ENCODE results near the gene DNAI1. TPM values are rescaled to one million over a fixed set of nuclear protein-coding genes. Genes with fewer than 3 reads are reported as not detected.

DNAI1 gene
- total RNA-seq, 1 experiment from 2014 or later: 1.1 TPM

DNA sequence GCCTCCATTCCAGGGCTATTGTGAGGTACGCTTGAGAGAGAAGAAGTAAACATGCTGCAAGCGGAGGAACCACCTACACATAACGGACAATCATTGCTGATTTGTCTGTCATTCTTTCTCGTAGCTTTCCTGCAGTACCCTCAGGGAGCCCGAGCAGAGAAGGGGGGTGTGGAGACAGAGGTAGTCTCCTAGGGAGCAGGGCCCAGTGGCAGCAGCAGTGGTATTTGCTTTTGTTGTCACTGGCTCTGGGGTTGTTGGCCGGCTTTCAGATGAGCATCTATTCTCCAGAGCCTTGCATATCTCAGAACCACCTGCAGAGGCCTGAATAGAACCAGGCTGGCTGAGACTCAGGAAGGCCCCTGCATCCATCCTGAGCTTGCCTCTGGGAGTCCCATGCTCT is 44.3 kb downstream of the DNAI1 start:
- Histone ChIP-seq H3K4me2 (ENCODE audit: low read length) (no peak overlapping the region), H3K4me1 (ENCODE audit: control insufficient read depth in 1 of 2, insufficient read depth in 2 of 2, low read length in 2 of 2) (peaks cover 4 to 7% of the 10 kb centered on the region in 2 experiments; a peak in 2 of 4 replicates), H3K9me3 (ENCODE audit: control insufficient read depth in 1 of 2, insufficient read depth in 1 of 2, low read depth in 1 of 2, low read length in 2 of 2) (no peaks in the 10 kb centered on the region), H3K79me2 (ENCODE audit: insufficient read depth, low read length) (no peaks in the 10 kb centered on the region), H3K9me2 (ENCODE audit: insufficient read depth) (no peaks in the 10 kb centered on the region), H2AFZ (ENCODE audit: low read depth, low read length, poor library complexity, severe bottlenecking) (no peak overlapping the region), H3K27me3 (ENCODE audit: insufficient read depth, low read length) (no peaks in the 10 kb centered on the region), H3K27ac (ENCODE audit: low read depth, low read length) (no peak overlapping the region), H3K9ac (ENCODE audit: low read length) (no peak overlapping the region), H4K20me1 (ENCODE audit: insufficient read depth) (no peaks in the 10 kb centered on the region), H3K36me3 (ENCODE audit: control insufficient read depth in 1 of 2, insufficient read depth in 2 of 2, low read length in 2 of 2) (no peaks in the 10 kb centered on the region), H3K4me3 (replicated peaks in 1 of 2; ENCODE audit: low read depth in 1 of 2, low read length in 2 of 2) (no peak overlapping the region)
- POLR2A ChIA-PET: no interaction called here
- DNase-seq (ENCODE audit: low read depth, low spot score) (no peak), ATAC-seq (no peak)
- intact Hi-C loops (cut with micrococcal nuclease): loop anchor here (5.0 kb wide), 2 partner anchors 46 to 89 kb away; partner anchors contain the start of genes DNAI1 and FAM219A
- RAD21 ChIA-PET (ENCODE audit: low non-redundant PET in 1 of 2, low total read pairs in 2 of 2, uncharacterized antibody in 2 of 2, unreplicated experiment in 2 of 2): no interaction called here
- BruUV-seq (replicated peaks): no TSS peak
- CTCF ChIA-PET: interaction anchor here (0.8 to 4.3 kb wide), 2 partner anchors 64 to 99 kb away, joined by 3 to 17 read pairs; no protein-coding TSS in a partner anchor
- TF ChIP-seq EGR1 (IDR thresholded peaks at IDR 0.05; ENCODE audit: low read depth): no peak
- TF ChIP-seq, protein P1, sequence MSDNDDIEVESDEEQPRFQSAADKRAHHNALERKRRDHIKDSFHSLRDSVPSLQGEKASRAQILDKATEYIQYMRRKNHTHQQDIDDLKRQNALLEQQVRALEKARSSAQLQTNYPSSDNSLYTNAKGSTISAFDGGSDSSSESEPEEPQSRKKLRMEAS (IDR thresholded peaks at IDR 0.05): no peak
- no peak for TF ChIP-seq TCF7L2 (IDR thresholded peaks at IDR 0.05; ENCODE audit: borderline replicate concordance, extremely low read depth, insufficient read depth, insufficient read length)
- TF ChIP-seq POLR2AphosphoS5 (IDR thresholded peaks at IDR 0.05; ENCODE audit: low read depth, low read length): no peak
- TF ChIP-seq, protein P2, sequence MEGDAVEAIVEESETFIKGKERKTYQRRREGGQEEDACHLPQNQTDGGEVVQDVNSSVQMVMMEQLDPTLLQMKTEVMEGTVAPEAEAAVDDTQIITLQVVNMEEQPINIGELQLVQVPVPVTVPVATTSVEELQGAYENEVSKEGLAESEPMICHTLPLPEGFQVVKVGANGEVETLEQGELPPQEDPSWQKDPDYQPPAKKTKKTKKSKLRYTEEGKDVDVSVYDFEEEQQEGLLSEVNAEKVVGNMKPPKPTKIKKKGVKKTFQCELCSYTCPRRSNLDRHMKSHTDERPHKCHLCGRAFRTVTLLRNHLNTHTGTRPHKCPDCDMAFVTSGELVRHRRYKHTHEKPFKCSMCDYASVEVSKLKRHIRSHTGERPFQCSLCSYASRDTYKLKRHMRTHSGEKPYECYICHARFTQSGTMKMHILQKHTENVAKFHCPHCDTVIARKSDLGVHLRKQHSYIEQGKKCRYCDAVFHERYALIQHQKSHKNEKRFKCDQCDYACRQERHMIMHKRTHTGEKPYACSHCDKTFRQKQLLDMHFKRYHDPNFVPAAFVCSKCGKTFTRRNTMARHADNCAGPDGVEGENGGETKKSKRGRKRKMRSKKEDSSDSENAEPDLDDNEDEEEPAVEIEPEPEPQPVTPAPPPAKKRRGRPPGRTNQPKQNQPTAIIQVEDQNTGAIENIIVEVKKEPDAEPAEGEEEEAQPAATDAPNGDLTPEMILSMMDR (IDR thresholded peaks at IDR 0.05 in 2 of 3, conservative IDR thresholded peaks at IDR 0.05 in 1 of 3; ENCODE audit: borderline replicate concordance in 1 of 3, insufficient read depth in 1 of 3, low read depth in 2 of 3, low read length in 2 of 3): no peak
- TF ChIP-seq JUND (IDR thresholded peaks at IDR 0.05): no peak
- TF ChIP-seq, protein P3, sequence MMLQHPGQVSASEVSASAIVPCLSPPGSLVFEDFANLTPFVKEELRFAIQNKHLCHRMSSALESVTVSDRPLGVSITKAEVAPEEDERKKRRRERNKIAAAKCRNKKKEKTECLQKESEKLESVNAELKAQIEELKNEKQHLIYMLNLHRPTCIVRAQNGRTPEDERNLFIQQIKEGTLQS (IDR thresholded peaks at IDR 0.05): no peak
